Measurements from ENCODE around the gene WNT9A.
"Not testable (repeated sequence)": the region's sequence is repeated elsewhere in the genome, so short reads cannot be mapped to it uniquely, and the experiment has no call there.

WNT9A gene, protein sequence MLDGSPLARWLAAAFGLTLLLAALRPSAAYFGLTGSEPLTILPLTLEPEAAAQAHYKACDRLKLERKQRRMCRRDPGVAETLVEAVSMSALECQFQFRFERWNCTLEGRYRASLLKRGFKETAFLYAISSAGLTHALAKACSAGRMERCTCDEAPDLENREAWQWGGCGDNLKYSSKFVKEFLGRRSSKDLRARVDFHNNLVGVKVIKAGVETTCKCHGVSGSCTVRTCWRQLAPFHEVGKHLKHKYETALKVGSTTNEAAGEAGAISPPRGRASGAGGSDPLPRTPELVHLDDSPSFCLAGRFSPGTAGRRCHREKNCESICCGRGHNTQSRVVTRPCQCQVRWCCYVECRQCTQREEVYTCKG

DNA sequence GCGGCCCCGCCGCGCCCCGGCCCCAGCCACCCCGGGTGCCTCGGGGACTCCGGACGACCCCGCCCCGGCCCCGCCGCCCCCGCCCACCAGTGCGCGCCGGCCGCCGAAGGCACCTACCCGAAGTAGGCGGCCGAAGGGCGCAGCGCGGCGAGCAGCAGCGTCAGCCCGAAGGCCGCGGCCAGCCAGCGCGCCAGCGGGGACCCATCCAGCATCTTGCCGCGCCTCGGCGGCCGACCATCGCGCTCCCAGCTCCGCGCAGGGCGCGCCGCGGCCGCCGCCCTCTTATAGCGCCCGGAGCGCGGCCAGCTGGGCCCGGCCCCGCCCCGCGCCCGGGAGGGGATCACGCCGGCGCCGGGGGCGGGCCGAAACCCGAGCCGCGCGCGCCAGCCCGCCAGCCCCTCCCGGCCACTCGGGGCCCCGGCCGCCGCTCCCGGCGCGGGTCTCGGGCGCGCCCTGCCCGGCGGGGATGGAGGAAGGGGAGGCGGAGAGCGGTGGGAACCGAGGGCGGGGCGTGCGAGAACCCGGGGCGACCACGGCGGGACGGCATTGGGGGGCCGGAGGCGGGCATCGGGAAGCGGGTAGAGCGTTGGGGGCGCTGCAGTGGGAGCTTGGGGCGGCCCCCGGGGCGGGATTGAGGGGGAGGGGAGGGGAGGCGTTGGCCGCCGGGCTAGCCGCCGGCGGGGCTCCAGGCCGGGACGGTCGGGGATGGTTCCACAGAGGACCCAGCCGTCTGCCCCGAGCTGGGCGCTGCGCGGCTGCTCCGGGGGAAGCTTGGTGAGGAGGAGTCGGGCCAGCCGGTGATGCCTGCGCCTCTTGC, at the start of gene WNT9A:
WNT9A (minus strand) TSS at position 257 of the 817 bp plus-strand sequence; CDS start at position 212, 45 bp downstream.
- no peak for DNase-seq

- no peak for DNase-seq
Measured at GRCh38 chr1:227996187-227996950, 48.6 kb upstream of the WNT9A start.

GRCh38 chr1:227994632-227995300, 47.0 kb upstream of the WNT9A start:
- DNase-seq, result no peak

- DNase-seq, result no peak
Measured at GRCh38 chr1:227987181-227987580, 39.4 kb upstream of the WNT9A start.

GRCh38 chr1:227975583-227976283, 28.0 kb upstream of the WNT9A start:
- not testable (repeated sequence) for DNase-seq

DNA sequence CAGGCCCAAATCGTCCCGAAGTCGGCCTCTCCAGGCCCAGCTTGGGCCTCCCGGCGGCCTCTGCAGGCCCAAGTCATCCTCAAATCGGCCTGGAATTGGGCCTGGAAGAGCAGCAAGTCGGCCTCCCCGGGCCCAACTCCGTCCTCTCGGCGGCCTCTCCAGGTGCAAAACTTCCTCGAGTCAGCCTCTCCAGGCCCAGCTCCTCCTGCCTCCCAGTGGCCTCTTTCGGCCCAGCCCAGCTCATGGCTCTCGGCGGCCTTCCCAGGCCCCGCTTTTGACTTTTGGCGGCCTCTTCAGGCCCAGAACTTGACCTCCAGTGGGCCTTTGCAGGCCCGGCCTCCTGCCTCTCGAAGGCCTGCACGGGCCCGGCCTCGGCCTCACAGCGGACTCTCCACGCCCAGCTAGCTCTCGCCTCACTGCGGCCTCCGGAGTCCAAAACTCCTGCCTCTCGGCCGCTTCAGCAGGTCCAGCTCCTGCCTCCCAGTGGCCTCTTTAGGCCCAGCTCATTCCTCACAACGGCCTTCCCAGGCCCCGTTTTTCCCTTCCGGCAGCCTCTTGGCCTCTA, 26.1 kb upstream of the WNT9A start:
- DNase-seq, result not testable (repeated sequence)

DNA sequence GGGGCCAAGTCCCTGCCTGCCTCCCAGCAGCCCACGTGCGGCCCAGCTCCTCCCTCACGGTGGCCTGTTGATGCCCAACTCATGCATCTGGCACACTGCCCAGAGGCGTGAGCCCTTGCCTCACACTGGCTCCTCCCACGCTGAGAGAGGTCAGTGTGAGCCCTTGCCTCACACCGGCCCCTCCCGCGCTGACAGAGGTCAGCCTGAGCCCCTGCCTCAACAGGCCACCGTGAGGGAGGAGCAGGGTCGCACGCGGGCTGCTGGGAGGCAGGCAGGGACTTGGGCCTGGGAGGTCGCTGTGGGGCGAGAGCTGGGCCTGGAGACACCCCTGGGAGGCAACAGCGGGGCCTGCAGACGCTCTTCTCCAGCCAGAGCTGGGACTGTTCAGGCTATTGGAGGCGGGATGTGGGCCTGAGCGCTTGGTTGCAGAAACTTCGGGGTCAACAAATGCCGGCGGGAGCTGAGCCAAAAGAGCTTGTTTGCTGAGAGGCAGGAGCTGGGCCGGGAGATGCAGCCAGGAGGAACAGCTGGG, 25.2 kb upstream of the WNT9A start:
- not testable (repeated sequence) for DNase-seq

- not testable (repeated sequence) for DNase-seq
Measured at GRCh38 chr1:227972283-227972679, 24.5 kb upstream of the WNT9A start.

DNA sequence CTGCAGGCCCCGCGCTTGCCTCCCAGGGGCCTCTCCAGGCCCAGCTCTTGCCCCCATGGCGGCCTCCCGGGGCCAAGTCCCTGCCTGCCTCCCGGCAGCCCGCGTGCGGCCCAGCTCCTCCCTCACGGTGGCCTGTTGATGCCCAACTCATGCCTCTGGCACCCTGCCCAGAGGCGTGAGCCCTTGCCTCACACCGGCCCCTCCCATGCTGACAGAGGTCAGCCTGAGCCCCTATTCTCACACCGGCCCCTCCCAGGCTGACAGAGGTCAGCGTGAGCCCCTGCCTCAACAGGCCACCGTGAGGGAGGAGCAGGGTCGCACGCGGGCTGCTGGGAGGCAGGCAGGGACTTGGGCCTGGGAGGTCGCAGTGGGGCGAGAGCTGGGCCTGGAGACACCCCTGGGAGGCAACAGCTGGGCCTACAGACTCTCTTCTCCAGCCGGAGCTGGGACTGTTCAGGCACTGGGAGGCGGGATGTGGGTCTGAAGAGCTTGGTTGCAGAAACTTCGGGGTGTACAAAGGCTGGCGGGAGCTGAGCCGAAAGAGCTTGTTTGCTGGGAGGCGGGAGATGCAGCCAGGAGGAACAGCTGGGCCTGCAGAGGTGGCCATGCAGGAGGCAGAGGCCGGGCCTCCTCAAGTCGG, 24.0 kb upstream of the WNT9A start:
- DNase-seq, result not testable (repeated sequence)

- not testable (repeated sequence) for DNase-seq
Measured at GRCh38 chr1:227971216-227971615, 23.5 kb upstream of the WNT9A start.

- not testable (repeated sequence) for DNase-seq
Measured at GRCh38 chr1:227970076-227970995, 22.6 kb upstream of the WNT9A start.

DNA sequence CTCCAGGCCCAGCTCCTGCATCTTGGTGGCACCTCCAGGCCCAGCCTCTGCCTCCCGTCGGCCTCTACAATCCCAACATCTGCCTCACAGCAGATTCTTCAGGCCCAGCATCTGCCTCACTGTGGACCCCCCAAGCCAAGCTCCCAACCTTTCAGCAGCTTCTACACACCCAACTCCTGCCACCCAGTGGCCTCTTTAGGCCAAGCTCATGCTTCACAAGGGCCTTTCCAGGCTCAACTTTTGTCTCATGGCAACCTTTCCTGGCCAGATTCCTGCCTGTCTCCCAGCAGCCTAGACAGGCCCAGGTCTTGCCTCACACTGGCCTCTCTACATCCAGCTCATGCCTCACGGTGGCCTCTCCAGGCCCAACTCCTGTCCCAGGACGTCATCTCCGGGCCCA, 20.1 kb upstream of the WNT9A start:
- not testable (repeated sequence) for DNase-seq

DNA sequence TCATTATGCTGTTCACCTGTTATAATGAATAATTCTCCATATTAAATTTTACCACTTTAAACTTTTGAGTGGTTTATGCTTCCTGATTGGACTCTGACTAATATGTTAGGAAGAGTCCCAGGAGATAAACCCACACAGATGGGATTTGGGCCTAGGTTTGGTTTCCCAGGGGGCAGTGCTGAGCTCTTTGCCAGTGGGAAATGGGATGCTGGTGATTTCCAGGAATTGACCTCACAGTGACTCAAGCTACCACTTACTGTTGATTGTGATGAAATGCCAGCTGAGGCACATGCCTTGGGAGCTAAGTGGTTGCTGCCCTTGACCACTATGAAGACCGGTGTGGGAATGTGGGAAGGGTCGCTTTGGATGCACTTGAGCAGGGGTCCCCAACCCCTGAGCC, 19.0 kb upstream of the WNT9A start:
- DNase-seq, result not testable (repeated sequence)

- no peak for DNase-seq
Measured at GRCh38 chr1:227961651-227962466, 14.1 kb upstream of the WNT9A start.

GRCh38 chr1:227959325-227959860, 11.7 kb upstream of the WNT9A start:
- no peak for DNase-seq

DNA sequence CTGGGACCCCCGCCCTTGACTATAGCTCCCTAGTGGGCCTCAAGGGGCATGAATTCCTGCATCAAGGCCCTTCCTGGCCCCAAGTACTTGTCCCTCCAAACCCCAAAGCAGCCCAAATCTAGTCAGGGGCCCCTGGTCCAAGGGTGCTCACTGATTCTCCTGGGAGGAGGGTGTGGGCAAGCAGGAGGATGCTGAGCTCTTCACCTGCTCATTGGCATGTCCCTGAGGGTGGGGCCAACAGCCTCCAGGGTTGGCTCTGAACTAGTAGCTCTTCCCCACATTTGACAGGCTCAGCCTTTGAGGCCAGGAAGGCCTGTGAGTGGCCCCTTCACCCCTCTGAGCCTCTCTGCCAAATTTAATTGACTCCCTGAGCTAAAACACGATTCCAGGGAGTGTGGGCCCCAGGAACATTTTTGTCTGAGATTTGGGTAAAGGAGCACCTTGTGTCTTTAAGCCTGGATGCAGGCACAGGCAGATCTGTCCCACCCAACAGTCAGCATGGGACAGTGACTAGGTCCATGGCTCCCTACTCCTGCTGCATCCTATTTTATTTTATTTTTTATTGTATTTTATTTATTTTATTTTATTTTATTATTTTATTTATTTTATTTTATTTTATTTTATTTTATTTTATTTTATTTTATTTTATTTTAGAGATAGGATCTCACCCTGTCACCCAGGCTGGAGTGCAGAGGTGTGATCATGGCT, 11.0 kb upstream of the WNT9A start:
- DNase-seq, result no peak

Measured in hypothalamus (tissue), 51 donors.